ENCODE data around the gene VGF.

DNA sequence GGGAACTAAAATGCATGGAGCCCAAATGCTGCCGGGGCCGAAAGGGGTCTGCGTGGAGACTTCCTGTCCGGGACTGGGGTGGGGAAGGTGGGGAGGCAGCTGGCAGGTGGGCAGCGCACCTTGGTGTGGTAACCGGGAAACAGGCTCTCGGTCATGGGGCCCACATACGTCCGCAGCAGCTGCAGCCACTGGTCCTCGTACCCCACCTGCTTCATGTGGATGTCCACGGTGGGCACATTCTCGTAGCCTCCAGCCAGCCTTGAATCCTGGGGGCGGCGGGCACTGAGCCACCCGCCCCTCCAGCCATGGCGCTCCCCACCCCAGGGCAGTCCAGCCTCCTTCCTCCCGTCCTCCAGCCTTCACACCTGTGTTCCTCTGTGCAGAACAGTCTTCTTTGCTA, 42.1 kb upstream of the VGF start:
- TF ChIP-seq, protein P1, sequence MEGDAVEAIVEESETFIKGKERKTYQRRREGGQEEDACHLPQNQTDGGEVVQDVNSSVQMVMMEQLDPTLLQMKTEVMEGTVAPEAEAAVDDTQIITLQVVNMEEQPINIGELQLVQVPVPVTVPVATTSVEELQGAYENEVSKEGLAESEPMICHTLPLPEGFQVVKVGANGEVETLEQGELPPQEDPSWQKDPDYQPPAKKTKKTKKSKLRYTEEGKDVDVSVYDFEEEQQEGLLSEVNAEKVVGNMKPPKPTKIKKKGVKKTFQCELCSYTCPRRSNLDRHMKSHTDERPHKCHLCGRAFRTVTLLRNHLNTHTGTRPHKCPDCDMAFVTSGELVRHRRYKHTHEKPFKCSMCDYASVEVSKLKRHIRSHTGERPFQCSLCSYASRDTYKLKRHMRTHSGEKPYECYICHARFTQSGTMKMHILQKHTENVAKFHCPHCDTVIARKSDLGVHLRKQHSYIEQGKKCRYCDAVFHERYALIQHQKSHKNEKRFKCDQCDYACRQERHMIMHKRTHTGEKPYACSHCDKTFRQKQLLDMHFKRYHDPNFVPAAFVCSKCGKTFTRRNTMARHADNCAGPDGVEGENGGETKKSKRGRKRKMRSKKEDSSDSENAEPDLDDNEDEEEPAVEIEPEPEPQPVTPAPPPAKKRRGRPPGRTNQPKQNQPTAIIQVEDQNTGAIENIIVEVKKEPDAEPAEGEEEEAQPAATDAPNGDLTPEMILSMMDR (IDR thresholded peaks at IDR 0.05; ENCODE audit: low read depth, low read length) = no peak
- no peak for TF ChIP-seq EZH2phosphoT487 (IDR thresholded peaks at IDR 0.05; ENCODE audit: low read depth)
